Ascending aorta (tissue), 2 donors: Measurements from ENCODE around the gene FOXP1. TPM values are rescaled to one million over a fixed set of nuclear protein-coding genes. Genes with fewer than 3 reads are reported as not detected.

Experiments used
- DNase-seq, 2 donors: peaks; one replicate each; pipeline ENCODE4 v3.0.0-alpha.2; 2019; ENCODE audit warnings: low spot score in 2 of 2
- H3K27ac ChIP-seq, 2 donors: fragments of 200-600 bp; sonication (generic); one replicate each; pipeline ENCODE4 v1.5.1; 2016 to 2017; ENCODE audit warnings: mild to moderate bottlenecking in 1 of 2
- H3K27me3 ChIP-seq: fragments of 200-600 bp; sonication (generic); one replicate; pipeline ENCODE4 v1.5.1; 2017
- H3K36me3 ChIP-seq, 2 donors: fragments of 200-600 bp; sonication (generic); one replicate each; pipeline ENCODE4 v1.5.1; 2016
- H3K4me1 ChIP-seq, 2 donors: fragments of 200-600 bp; sonication (generic); one replicate each; pipeline ENCODE4 v1.5.1; 2016 to 2017; ENCODE audit warnings: mild to moderate bottlenecking in 1 of 2
- H3K4me3 ChIP-seq, 2 donors: fragments of 200-600 bp; sonication (generic); one replicate each; pipeline ENCODE4 v1.5.1; 2016 to 2017; ENCODE audit warnings: mild to moderate bottlenecking in 1 of 2
- H3K9me3 ChIP-seq, 2 donors: fragments of 200-600 bp; sonication (generic); one replicate each; pipeline ENCODE4 v1.5.1; 2016
- CTCF ChIP-seq, 3 experiments: fragments of 200-600 bp in 2 of 3; fragments of 450-650 bp in 1 of 3; sonication (generic) in 2 of 3; IDR thresholded peaks; one replicate each; pipeline ENCODE4 v1.5.1; 2016 to 2019; ENCODE audit warnings: antibody characterized with exemption in 3 of 3, mild to moderate bottlenecking in 1 of 3, moderate library complexity in 1 of 3
- intact Hi-C: fragments of 100-400 bp; cut with DNase I; formaldehyde crosslinking; loops from one replicate; pipeline ENCODE4 v1.15.1; 2023
- total RNA-seq: library from RNA; depleted of rRNA; stranded (reverse); fragments of >200 nt; gene quantifications from one replicate; pipeline ENCODE4 v1.1.0, GENCODE V29; 2016

Gene FOXP1
- total RNA-seq, 1 donor from 2014 or later: 171 TPM

- Histone ChIP-seq H3K27me3 (no peaks in the 10 kb centered on the region), H3K9me3 (no peaks in the 10 kb centered on the region), H3K4me3 (no peak overlapping the region), H3K27ac (no peak overlapping the region), H3K36me3 (no peaks in the 10 kb centered on the region), H3K4me1 (no peaks in the 10 kb centered on the region)
- intact Hi-C loops: no loop called here
- DNase-seq: no peak
- no peak for TF ChIP-seq CTCF (IDR thresholded peaks at IDR 0.05)
Observed at GRCh38 chr3:71408903-71409302, 174.6 kb downstream of the FOXP1 start.

- no peak overlapping the region for H3K4me3 ChIP-seq
- no peak for TF ChIP-seq CTCF (IDR thresholded peaks at IDR 0.05)
- no peaks in the 10 kb centered on the region for H3K9me3 ChIP-seq
- intact Hi-C loops: no loop called here
- H3K36me3 ChIP-seq: no peaks in the 10 kb centered on the region
- DNase-seq: no peak
- no peak overlapping the region for H3K27ac ChIP-seq
- H3K27me3 ChIP-seq: no peaks in the 10 kb centered on the region
- no peaks in the 10 kb centered on the region for H3K4me1 ChIP-seq
Observed at GRCh38 chr3:71407823-71408222, 175.7 kb downstream of the FOXP1 start.

- H3K4me3 ChIP-seq: no peak overlapping the region
- intact Hi-C loops: no loop called here
- DNase-seq: no peak
Observed at GRCh38 chr3:71406972-71407810, 176.3 kb downstream of the FOXP1 start.

GRCh38 chr3:71402911-71403310 lies 180.6 kb downstream of the FOXP1 start:
- no peak for TF ChIP-seq CTCF (IDR thresholded peaks at IDR 0.05)
- H3K9me3 ChIP-seq: no peaks in the 10 kb centered on the region
- H3K4me3 ChIP-seq: no peak overlapping the region
- H3K27ac ChIP-seq: no peak overlapping the region
- no peak for DNase-seq
- intact Hi-C loops: no loop called here
- H3K4me1 ChIP-seq: peaks cover 0 to 3% of the 10 kb centered on the region in 2 donors
- no peaks in the 10 kb centered on the region for H3K36me3 ChIP-seq
- H3K27me3 ChIP-seq: no peaks in the 10 kb centered on the region

More at GRCh38 chr3:71406972-71407810, 176.3 kb downstream of the FOXP1 start:
- no peak for TF ChIP-seq CTCF (IDR thresholded peaks at IDR 0.05)
- Histone ChIP-seq H3K4me1 (no peaks in the 10 kb centered on the region), H3K36me3 (no peaks in the 10 kb centered on the region), H3K27ac (no peak overlapping the region), H3K27me3 (no peaks in the 10 kb centered on the region), H3K9me3 (no peaks in the 10 kb centered on the region)

GRCh38 chr3:71402280-71402679 lies 181.2 kb downstream of the FOXP1 start:
- H3K27ac ChIP-seq: no peak overlapping the region
- no peaks in the 10 kb centered on the region for H3K9me3 ChIP-seq
- H3K4me3 ChIP-seq: no peak overlapping the region
- intact Hi-C loops: no loop called here
- peaks cover 0 to 6% of the 10 kb centered on the region in 2 donors for H3K4me1 ChIP-seq
- no peaks in the 10 kb centered on the region for H3K27me3 ChIP-seq
- no peak for DNase-seq
- no peak for TF ChIP-seq CTCF (IDR thresholded peaks at IDR 0.05)
- H3K36me3 ChIP-seq: no peaks in the 10 kb centered on the region
